Breast epithelium (tissue), 3 donors: ENCODE results near the gene PRRC1.

Experiments
- POLR2AphosphoS5 ChIP-seq, 3 donors: sonication (generic); formaldehyde crosslinking; IDR thresholded peaks; one replicate each; pipeline ENCODE4 v1.6.1; 2017; ENCODE audit warnings: antibody characterized with exemption in 3 of 3
- TF ChIP-seq, protein P1 (sequence below), 3 donors: fragments of 450-650 bp; IDR thresholded peaks; one replicate each; pipeline ENCODE4 v1.5.1; 2016 to 2017; ENCODE audit warnings: antibody characterized with exemption in 3 of 3, mild to moderate bottlenecking in 3 of 3, moderate library complexity in 3 of 3

DNA sequence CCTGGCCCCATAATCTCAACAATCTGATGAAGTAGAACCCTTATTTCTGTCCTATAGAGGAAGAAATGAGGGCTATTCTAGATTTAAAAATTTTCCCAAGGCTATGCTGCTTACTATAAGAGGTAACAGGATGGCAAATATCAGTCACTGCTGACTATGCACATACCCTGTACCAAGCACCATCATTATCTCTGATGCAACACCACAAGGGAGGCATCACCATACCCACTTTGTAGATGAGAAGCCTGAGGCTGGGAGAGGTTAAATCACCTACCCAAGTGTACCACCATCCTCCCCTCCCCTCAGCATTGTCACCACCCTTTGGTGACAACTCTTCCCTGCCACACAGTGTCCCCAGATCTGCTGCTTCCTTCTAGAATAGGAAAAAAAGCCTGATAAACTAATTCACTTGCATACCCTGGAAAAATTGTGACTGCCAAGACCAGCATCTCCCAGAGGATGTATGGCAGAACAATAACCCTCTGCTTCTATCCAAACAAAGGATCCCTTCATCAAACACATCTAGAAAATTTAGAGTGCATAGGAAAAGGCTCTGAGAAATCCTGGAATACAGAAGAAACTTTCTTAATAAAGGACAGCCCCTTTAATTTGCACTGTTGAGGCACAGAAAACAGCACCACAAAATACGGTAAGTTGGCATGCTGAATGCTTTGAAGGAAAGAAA lies 48.3 kb downstream of the PRRC1 start:
- no peak for TF ChIP-seq POLR2AphosphoS5 (IDR thresholded peaks at IDR 0.05)
- TF ChIP-seq, protein P1, sequence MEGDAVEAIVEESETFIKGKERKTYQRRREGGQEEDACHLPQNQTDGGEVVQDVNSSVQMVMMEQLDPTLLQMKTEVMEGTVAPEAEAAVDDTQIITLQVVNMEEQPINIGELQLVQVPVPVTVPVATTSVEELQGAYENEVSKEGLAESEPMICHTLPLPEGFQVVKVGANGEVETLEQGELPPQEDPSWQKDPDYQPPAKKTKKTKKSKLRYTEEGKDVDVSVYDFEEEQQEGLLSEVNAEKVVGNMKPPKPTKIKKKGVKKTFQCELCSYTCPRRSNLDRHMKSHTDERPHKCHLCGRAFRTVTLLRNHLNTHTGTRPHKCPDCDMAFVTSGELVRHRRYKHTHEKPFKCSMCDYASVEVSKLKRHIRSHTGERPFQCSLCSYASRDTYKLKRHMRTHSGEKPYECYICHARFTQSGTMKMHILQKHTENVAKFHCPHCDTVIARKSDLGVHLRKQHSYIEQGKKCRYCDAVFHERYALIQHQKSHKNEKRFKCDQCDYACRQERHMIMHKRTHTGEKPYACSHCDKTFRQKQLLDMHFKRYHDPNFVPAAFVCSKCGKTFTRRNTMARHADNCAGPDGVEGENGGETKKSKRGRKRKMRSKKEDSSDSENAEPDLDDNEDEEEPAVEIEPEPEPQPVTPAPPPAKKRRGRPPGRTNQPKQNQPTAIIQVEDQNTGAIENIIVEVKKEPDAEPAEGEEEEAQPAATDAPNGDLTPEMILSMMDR (IDR thresholded peaks at IDR 0.05): no peak
